Measurements from ENCODE around the gene CDC25B. TPM values are rescaled to one million over a fixed set of nuclear protein-coding genes. Genes with fewer than 3 reads are reported as not detected.
"Not testable (repeated sequence)": the region's sequence is repeated elsewhere in the genome, so short reads cannot be mapped to it uniquely, and the experiment has no call there.

Gene CDC25B
- total RNA-seq, 1 donor from 2014 or later: 42.5 TPM

GRCh38 chr20:3829891-3830290, 33.8 kb downstream of the CDC25B start:
- ATAC-seq: not testable (repeated sequence)

GRCh38 chr20:3836132-3836531, 40.0 kb downstream of the CDC25B start:
- ATAC-seq: no peak

- ATAC-seq: no peak
Observed at GRCh38 chr20:3839328-3839727, 43.2 kb downstream of the CDC25B start.

DNA sequence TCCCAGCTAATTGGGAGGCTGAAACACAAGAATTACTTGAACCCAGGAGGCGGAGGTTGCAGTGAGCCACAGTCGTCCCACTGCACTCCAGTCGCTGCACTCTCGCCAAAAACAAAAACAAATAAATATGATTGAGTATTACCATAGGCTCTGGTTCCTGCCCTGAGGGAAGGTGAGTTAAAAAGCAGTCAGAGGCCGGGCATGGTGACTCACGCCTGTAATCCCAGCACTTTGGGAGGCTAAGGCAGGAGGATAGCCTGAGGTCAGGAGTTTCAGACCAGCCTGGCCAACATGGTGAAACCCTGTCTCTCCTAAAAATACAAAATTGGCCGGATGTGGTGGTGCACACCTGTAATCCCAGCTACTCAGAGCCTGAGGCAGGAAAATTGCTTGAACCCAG, 44.1 kb downstream of the CDC25B start:
- not testable (repeated sequence) for ATAC-seq

GRCh38 chr20:3842348-3842930, 46.3 kb downstream of the CDC25B start:
- ATAC-seq: no peak

DNA sequence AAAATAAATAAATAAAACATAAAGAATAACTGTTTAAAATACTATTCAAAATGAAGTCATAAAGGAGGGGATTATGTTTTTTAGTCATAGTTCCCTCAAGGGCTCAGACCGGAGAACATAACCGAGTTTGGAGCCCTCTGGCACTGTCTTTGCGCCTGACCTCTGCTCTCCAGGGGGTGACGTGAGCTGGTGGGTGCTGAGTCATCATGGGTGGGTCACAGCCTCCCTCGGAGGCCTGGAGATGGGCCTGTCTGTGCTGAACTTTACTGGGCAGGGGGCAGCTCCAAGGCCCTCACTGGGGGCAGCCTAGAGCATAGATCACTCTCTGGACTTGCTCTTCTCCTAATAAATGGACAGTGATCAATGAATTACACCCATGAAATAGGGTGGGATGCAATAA, 47.4 kb downstream of the CDC25B start:
- ATAC-seq: no peak

- ATAC-seq: not testable (repeated sequence)
Observed at GRCh38 chr20:3843990-3844619, 48.0 kb downstream of the CDC25B start.

DNA sequence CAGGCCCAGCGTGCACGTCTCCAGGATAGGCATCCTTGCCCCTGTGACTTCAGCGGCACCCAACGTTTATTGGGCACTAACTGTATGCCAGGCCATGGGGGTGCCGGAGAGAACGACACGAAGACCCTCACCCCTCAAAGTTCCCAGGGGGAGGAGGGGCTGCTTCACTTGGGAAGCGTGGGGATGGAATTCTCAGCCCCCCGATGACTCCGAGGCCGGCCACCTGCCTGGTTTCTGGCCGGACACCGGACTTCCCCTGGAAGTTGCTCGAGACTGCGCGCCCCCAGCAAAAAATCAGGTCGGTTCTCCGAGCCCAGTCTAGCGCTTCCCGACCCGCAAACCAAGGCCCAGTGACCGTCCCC, 50.2 kb downstream of the CDC25B start:
- no peak for ATAC-seq

GRCh38 chr20:3846740-3847428, 50.8 kb downstream of the CDC25B start, which contains the start of gene MAVS:
MAVS (plus strand) TSS chr20:3846834; CDS start chr20:3854625, 7,791 bp downstream.
- ATAC-seq: peak; percentile 92

DNA sequence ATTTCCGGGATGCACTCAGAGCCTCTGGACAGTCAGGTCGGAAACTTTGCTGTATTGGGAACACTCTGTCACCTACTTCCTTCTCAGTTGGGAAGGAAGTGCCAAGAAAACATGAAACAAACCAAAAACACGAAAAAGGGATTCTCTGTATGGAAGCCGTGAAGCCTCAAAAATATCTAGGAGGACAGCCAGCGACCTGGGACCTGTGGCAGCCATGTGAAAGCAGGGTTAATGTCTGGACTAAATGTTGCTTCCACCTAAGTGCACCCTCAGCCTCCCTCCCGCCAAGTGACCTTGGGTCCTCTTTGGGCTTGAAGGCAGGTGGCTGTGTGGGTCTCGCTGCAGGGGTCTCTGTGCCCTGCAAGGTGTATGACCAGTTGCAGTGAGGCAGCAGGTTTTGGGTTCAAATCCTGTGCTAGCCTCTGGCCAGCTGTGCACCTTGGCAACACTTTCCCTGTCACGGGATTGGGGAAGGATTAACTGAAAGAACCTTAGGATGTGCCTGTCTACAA, 51.4 kb downstream of the CDC25B start:
- ATAC-seq: no peak

- no peak for ATAC-seq
Observed at GRCh38 chr20:3848565-3848964, 52.5 kb downstream of the CDC25B start.

DNA sequence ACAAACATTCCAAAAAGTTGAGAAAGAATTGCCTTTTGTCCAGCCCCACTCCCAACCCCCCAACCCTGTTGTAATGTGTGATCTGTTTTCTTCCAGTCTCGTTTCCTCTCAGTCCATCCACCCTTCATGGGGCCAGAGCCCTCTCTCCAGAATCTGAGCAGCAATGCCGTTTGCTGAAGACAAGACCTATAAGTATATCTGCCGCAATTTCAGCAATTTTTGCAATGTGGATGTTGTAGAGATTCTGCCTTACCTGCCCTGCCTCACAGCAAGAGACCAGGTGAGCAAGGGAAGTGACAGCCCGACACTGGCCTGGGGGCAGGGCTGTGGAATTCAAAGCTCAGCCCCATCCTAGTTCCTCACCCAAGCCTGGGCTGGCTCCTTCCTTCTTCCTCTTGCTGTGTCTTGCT, 58.4 kb downstream of the CDC25B start:
- peak; percentile 85 for ATAC-seq

Other genes starting within 250 kb of the CDC25B start
- gene GFRA4, start 132.9 kb upstream of the CDC25B start, total RNA-seq: not detected
- gene ADAM33, start 114.3 kb upstream of the CDC25B start, total RNA-seq: 2.5 TPM
- gene SIGLEC1, start 83.7 kb upstream of the CDC25B start, total RNA-seq: 0.80 TPM
- 1.2 TPM for gene HSPA12B, start 63.6 kb upstream of the CDC25B start, total RNA-seq
- 29.1 TPM for gene ADISSP, start 28.6 kb upstream of the CDC25B start, total RNA-seq
- gene SPEF1, start 14.9 kb upstream of the CDC25B start, total RNA-seq: not detected
- gene CENPB, start 9.6 kb upstream of the CDC25B start, total RNA-seq: 50.8 TPM
- 10.7 TPM for gene AP5S1, start 24.2 kb downstream of the CDC25B start, total RNA-seq
- gene MAVS, start 50.5 kb downstream of the CDC25B start, total RNA-seq: 18.8 TPM
- 26.2 TPM for gene PANK2, start 93.1 kb downstream of the CDC25B start, total RNA-seq
- gene RNF24, start 219.2 kb downstream of the CDC25B start, total RNA-seq: 8.3 TPM

Measured in esophagus mucosa (tissue), 1 donor.